Neural cell (in vitro differentiated cells): ENCODE results near the gene TSPEAR. TPM values are rescaled to one million over a fixed set of nuclear protein-coding genes. Genes with fewer than 3 reads are reported as not detected.

Source experiments
- H2AFZ ChIP-seq: fragments of 200-600, 300-800 bp; sonication (generic), shearing (Covaris generic); 2 replicates; pipeline ENCODE4 v1.6.0; 2014; ENCODE audit warnings: low read depth, mild to moderate bottlenecking, antibody characterized with exemption, low read length, moderate library complexity
- H3F3A ChIP-seq: fragments of 200-600 bp; shearing (Covaris generic); 2 replicates; pipeline ENCODE4 v1.6.1; 2016; ENCODE audit warnings: mild to moderate bottlenecking, moderate library complexity, mixed read lengths, antibody characterized with exemption, low read length; ENCODE audit not compliant: insufficient read depth, poor library complexity, severe bottlenecking
- H3K27ac ChIP-seq: fragments of 200-600, 300-800 bp; sonication (generic), shearing (Covaris generic); 2 replicates; pipeline ENCODE4 v1.5.1; 2014; ENCODE audit warnings: mild to moderate bottlenecking, low read length, moderate library complexity
- H3K27me3 ChIP-seq: fragments of 300-800, 200-600 bp; sonication (generic), shearing (Covaris generic); 2 replicates; pipeline ENCODE4 v1.6.0; 2014; ENCODE audit warnings: mild to moderate bottlenecking, low read depth, low read length, moderate library complexity; ENCODE audit not compliant: insufficient read depth
- H3K36me3 ChIP-seq: fragments of 300-800, 200-600 bp; sonication (generic), shearing (Covaris generic); 2 replicates; pipeline ENCODE4 v1.5.1; 2014; ENCODE audit warnings: mild to moderate bottlenecking, antibody characterized with exemption, low read length, moderate library complexity; ENCODE audit not compliant: insufficient read depth
- H3K4me2 ChIP-seq: fragments of 300-800, 200-600 bp; sonication (generic), shearing (Covaris generic); 2 replicates; pipeline ENCODE4 v1.6.0; 2014; ENCODE audit warnings: mild to moderate bottlenecking, low read length
- H3K4me3 ChIP-seq: fragments of 300-800, 200-600 bp; sonication (generic), shearing (Covaris generic); 2 replicates; pipeline ENCODE4 v1.5.1; 2014; ENCODE audit warnings: mild to moderate bottlenecking, low read length, moderate library complexity
- H3K79me2 ChIP-seq: fragments of 200-600 bp; shearing (Covaris generic); replicated peaks from 2 replicates; pipeline ENCODE4 v1.6.0; 2014; ENCODE audit warnings: mild to moderate bottlenecking, low read length, moderate library complexity; ENCODE audit not compliant: insufficient read depth
- H3K9ac ChIP-seq: fragments of 300-800, 200-600 bp; sonication (generic), shearing (Covaris generic); 2 replicates; pipeline ENCODE4 v1.6.1; 2016; ENCODE audit warnings: mild to moderate bottlenecking, low read length, mixed read lengths
- H3K9me2 ChIP-seq: fragments of 200-600 bp; shearing (Covaris generic); 2 replicates; pipeline ENCODE4 v1.6.1; 2016; ENCODE audit warnings: mild to moderate bottlenecking, low read length, mixed read lengths; ENCODE audit not compliant: insufficient read depth
- H3K9me3 ChIP-seq: fragments of 200-600, 300-800 bp; sonication (generic), shearing (Covaris generic); 2 replicates; pipeline ENCODE4 v1.6.1; 2016; ENCODE audit warnings: mild to moderate bottlenecking, mixed run types, low read length, moderate library complexity, mixed read lengths
- H4K20me1 ChIP-seq: fragments of 200-600 bp; shearing (Covaris generic); 2 replicates; pipeline ENCODE4 v1.6.1; 2016; ENCODE audit warnings: mild to moderate bottlenecking, mixed run types; ENCODE audit not compliant: insufficient read depth
- CTCF ChIP-seq: fragments of 450-650 bp; IDR thresholded peaks from 2 replicates; pipeline ENCODE4 v1.5.1; 2014; ENCODE audit warnings: antibody characterized with exemption, mild to moderate bottlenecking, moderate library complexity; ENCODE audit not compliant: poor library complexity, severe bottlenecking
- EP300 ChIP-seq: fragments of 450-650 bp; conservative IDR thresholded peaks from 2 replicates; pipeline ENCODE4 v1.6.1; 2014; ENCODE audit warnings: antibody characterized with exemption, mild to moderate bottlenecking, moderate library complexity; ENCODE audit not compliant: poor library complexity, severe bottlenecking
- EZH2 ChIP-seq: fragments of 200-600, 300-800 bp; shearing (Covaris generic), sonication (generic); IDR thresholded peaks from 2 replicates; pipeline ENCODE4 v1.6.1; 2014; ENCODE audit warnings: antibody characterized with exemption, low read length, borderline replicate concordance, mild to moderate bottlenecking; ENCODE audit not compliant: insufficient read depth, poor library complexity, severe bottlenecking
- MXI1 ChIP-seq: fragments of 450-650 bp; conservative IDR thresholded peaks from 2 replicates; pipeline ENCODE4 v1.6.1; 2014; ENCODE audit warnings: antibody characterized with exemption, mild to moderate bottlenecking; ENCODE audit not compliant: poor library complexity, severe bottlenecking
- POLR2AphosphoS5 ChIP-seq: IDR thresholded peaks from 2 replicates; pipeline ENCODE4 v1.6.1; 2012
- RAD21 ChIP-seq: fragments of 450-650 bp; conservative IDR thresholded peaks from 2 replicates; pipeline ENCODE4 v1.6.1; 2014; ENCODE audit warnings: antibody characterized with exemption, mild to moderate bottlenecking, moderate library complexity
- REST ChIP-seq: IDR thresholded peaks from 2 replicates; pipeline ENCODE4 v1.6.1; 2012; ENCODE audit warnings: borderline replicate concordance
- SMC3 ChIP-seq: fragments of 450-650 bp; conservative IDR thresholded peaks from 2 replicates; pipeline ENCODE4 v1.6.1; 2014; ENCODE audit warnings: antibody characterized with exemption, mild to moderate bottlenecking, moderate library complexity; ENCODE audit not compliant: poor library complexity
- TAF1 ChIP-seq: IDR thresholded peaks from 2 replicates; pipeline ENCODE4 v1.6.1; 2012; ENCODE audit warnings: low read depth
- polyA plus RNA-seq: library from polyadenylated mRNA; depleted of rRNA; stranded (reverse); fragments of >200 nt; gene quantifications from 2 replicates; pipeline ENCODE4 v1.2.3, GENCODE V29; 2014

Gene TSPEAR
- polyA plus RNA-seq, 1 donor from 2014 or later: 0.19 TPM

- no peak overlapping the region for H3K4me2 ChIP-seq
- no peaks in the 10 kb centered on the region for H3K9me2 ChIP-seq
- H3K36me3 ChIP-seq: no peaks in the 10 kb centered on the region
- H2AFZ ChIP-seq: no peak overlapping the region
- no peaks in the 10 kb centered on the region for H4K20me1 ChIP-seq
- no peaks in the 10 kb centered on the region for H3K27me3 ChIP-seq
- no peaks in the 10 kb centered on the region for H3F3A ChIP-seq
- no peak overlapping the region for H3K27ac ChIP-seq
- no peak for TF ChIP-seq RAD21
- TF ChIP-seq REST: no peak
- no peak for TF ChIP-seq TAF1
- no peak for TF ChIP-seq EP300
- TF ChIP-seq EZH2: no peak
- no peak for TF ChIP-seq SMC3
- TF ChIP-seq MXI1: no peak
- TF ChIP-seq POLR2AphosphoS5: no peak
- no peak for TF ChIP-seq CTCF
- no peak overlapping the region for H3K4me3 ChIP-seq
- no peaks in the 10 kb centered on the region for H3K9me3 ChIP-seq
- no peak overlapping the region for H3K9ac ChIP-seq
- H3K79me2 ChIP-seq: no peaks in the 10 kb centered on the region
These were observed 37.2 kb upstream of the TSPEAR start for GRCh38 chr21:44748621-44749020.

GRCh38 chr21:44742418-44743153, 31.2 kb upstream of the TSPEAR start:
- Histone ChIP-seq H3K9me2 (no peaks in the 10 kb centered on the region), H3K79me2 (no peaks in the 10 kb centered on the region), H3K9ac (no peak overlapping the region), H3K27ac (no peak overlapping the region), H3F3A (no peaks in the 10 kb centered on the region), H3K4me2 (no peak overlapping the region), H3K4me3 (no peak overlapping the region), H4K20me1 (no peaks in the 10 kb centered on the region), H3K36me3 (no peaks in the 10 kb centered on the region), H3K27me3 (no peaks in the 10 kb centered on the region), H2AFZ (no peak overlapping the region), H3K9me3 (peaks cover 2% of the 10 kb centered on the region)
- no peak for TF ChIP-seq EP300
- TF ChIP-seq MXI1: no peak
- peak; percentile 22 for TF ChIP-seq RAD21
- peak; percentile 21 for TF ChIP-seq CTCF
- TF ChIP-seq TAF1: no peak
- peak; percentile 23 for TF ChIP-seq SMC3
- no peak for TF ChIP-seq REST
